22Rv1 (cell line): Measurements from ENCODE around the gene GRIK5.

Source experiments
- CTCF ChIP-seq: fragments of 450-650 bp; IDR thresholded peaks from 2 replicates; pipeline ENCODE4 v1.5.1; 2017; ENCODE audit warnings: mild to moderate bottlenecking
- ZFX ChIP-seq: fragments of 450-650 bp; IDR thresholded peaks from 2 replicates; pipeline ENCODE4 v1.6.1; 2017; ENCODE audit warnings: antibody characterized with exemption, borderline replicate concordance

DNA sequence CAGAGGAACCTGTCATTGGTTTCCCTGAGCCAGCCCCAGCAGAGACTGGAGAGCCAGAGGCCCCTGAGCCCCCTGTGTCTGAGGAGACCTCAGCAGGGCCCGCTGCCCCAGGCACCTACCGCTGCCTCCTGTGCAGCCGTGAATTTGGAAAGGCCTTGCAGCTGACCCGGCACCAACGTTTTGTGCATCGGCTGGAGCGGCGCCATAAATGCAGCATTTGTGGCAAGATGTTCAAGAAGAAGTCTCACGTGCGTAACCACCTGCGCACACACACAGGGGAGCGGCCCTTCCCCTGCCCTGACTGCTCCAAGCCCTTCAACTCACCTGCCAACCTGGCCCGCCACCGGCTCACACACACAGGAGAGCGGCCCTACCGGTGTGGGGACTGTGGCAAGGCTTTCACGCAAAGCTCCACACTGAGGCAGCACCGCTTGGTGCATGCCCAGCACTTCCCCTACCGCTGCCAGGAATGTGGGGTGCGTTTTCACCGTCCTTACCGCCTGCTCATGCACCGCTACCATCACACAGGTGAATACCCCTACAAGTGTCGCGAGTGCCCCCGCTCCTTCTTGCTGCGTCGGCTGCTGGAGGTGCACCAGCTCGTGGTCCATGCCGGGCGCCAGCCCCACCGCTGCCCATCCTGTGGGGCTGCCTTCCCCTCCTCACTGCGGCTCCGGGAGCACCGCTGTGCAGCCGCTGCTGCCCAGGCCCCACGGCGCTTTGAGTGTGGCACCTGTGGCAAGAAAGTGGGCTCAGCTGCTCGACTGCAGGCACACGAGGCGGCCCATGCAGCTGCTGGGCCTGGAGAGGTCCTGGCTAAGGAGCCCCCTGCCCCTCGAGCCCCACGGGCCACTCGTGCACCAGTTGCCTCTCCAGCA lies 10.1 kb upstream of the GRIK5 start:
- TF ChIP-seq CTCF (no peak), ZFX (no peak)
